ENCODE data around the gene TMEM273.

- TF ChIP-seq, protein P1, sequence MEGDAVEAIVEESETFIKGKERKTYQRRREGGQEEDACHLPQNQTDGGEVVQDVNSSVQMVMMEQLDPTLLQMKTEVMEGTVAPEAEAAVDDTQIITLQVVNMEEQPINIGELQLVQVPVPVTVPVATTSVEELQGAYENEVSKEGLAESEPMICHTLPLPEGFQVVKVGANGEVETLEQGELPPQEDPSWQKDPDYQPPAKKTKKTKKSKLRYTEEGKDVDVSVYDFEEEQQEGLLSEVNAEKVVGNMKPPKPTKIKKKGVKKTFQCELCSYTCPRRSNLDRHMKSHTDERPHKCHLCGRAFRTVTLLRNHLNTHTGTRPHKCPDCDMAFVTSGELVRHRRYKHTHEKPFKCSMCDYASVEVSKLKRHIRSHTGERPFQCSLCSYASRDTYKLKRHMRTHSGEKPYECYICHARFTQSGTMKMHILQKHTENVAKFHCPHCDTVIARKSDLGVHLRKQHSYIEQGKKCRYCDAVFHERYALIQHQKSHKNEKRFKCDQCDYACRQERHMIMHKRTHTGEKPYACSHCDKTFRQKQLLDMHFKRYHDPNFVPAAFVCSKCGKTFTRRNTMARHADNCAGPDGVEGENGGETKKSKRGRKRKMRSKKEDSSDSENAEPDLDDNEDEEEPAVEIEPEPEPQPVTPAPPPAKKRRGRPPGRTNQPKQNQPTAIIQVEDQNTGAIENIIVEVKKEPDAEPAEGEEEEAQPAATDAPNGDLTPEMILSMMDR (conservative IDR thresholded peaks at IDR 0.05 in 1 of 2, IDR thresholded peaks at IDR 0.05 in 1 of 2; ENCODE audit: extremely low read depth in 1 of 2, insufficient read depth in 1 of 2, low read depth in 1 of 2, low read length in 2 of 2), result no peak
- no peak for TF ChIP-seq EZH2 (IDR thresholded peaks at IDR 0.05; ENCODE audit: borderline replicate concordance, low read length)
Observed at GRCh38 chr10:49183596-49184542, 4.3 kb downstream of the TMEM273 start.

All from mammary epithelial cell (primary cell).